ENCODE results near the gene S100A3. TPM values are rescaled to one million over a fixed set of nuclear protein-coding genes. Genes with fewer than 3 reads are reported as not detected.

S100A3 gene
- total and polyA plus RNA-seq, 2 of the 8 experiments (the other 6 are each of a cell fraction or from before 2014, with no cell fraction given) = 0.26 to 0.47 TPM

DNA sequence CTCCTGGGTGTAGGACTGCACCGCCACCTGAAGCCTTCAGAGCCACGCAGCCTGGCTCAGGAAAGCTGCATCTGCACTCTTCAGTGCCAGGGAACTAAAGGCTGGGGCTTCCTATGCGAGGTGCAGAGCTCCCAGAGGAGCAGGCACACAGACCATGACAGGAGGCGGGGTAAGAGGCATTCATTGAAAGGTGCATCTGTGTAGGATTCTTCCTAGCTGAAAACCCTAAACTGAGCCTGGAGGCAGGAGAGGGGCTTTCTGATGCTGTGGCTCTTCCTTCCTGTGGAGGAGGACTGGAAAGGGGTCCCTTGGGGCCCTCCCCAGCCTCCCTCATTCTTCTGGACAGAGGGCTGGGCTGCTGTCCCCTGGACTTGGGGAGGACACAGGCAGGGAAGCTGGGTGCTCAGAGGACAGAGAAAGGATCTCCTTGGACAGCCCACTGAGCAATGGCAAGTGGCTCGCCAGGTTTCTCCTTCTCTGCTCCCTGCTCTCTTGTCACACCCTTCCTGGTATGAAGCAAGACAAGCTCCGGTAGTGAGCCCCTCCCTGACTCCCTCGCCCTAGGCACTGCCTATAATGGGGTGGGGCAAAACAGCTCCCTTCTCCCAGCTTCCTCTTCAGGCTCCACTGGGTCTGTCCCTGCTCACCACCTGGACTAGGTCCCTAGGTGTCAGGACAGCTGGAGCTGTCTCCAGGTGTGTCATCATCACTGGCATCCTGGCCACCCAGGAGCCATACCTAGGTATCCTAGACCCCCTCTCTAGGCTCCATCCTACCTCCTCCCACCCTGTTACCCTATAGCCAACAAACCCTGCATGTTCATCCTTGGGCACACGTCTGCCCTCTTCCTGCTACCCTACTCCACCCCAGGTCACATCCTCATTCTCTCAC lies 33.3 kb downstream of the S100A3 start:
- Histone ChIP-seq H3K4me3 (ENCODE audit: extremely low read depth in 1 of 4, insufficient read depth in 2 of 4, low read depth in 3 of 4, low read length in 4 of 4) (no peak overlapping the region), H3K79me1 (ENCODE audit: low read depth, low read length) (no peaks in the 10 kb centered on the region), H3K14ac (ENCODE audit: insufficient read length) (no peak overlapping the region), H3K27ac (ENCODE audit: low read depth, low read length) (no peak overlapping the region), H2BK20ac (ENCODE audit: low read length) (no peak overlapping the region), H4K20me1 (replicated peaks in 1 of 2; ENCODE audit: control insufficient read depth in 1 of 2, insufficient read depth in 2 of 2, low read length in 2 of 2) (no peaks in the 10 kb centered on the region), H3K9me3 (ENCODE audit: insufficient read depth in 2 of 2, low read depth in 1 of 2, low read length in 1 of 2) (no peaks in the 10 kb centered on the region), H2BK15ac (ENCODE audit: low read length) (no peak overlapping the region), H3K9ac (replicated peaks in 1 of 4; ENCODE audit: extremely low read depth in 1 of 4, low read depth in 3 of 4, low read length in 3 of 4) (no peak overlapping the region), H3K4ac (replicated peaks; ENCODE audit: insufficient read length, low read depth, low read length) (no peak overlapping the region), H3K4me2 (ENCODE audit: insufficient read depth in 1 of 2, low read depth in 2 of 2, low read length in 2 of 2) (no peak overlapping the region), H4K8ac (ENCODE audit: extremely low read depth, insufficient read depth, low read length) (no peak overlapping the region), H4K5ac (ENCODE audit: insufficient read length, low read depth, low read length) (no peak overlapping the region), H3K27me3 (replicated peaks in 1 of 4; ENCODE audit: control insufficient read depth in 3 of 4, extremely low read depth in 1 of 4, insufficient read depth in 3 of 4, low read length in 3 of 4) (peaks cover 0 to 14% (median 8%) of the 10 kb centered on the region in 4 experiments; a peak in 4 of 7 replicates), H2AFZ (ENCODE audit: low read length) (no peak overlapping the region), H4K91ac (replicated peaks; ENCODE audit: insufficient read length, low read length) (no peak overlapping the region), H2BK5ac (ENCODE audit: low read depth, low read length) (no peak overlapping the region), H3K36me3 (ENCODE audit: control insufficient read depth in 2 of 4, insufficient read depth in 4 of 4, low read length in 3 of 4) (no peaks in the 10 kb centered on the region; a peak in 1 of 8 replicates), H3K56ac (replicated peaks; ENCODE audit: insufficient read length, low read depth, low read length) (no peak overlapping the region), H3K18ac (ENCODE audit: extremely low read depth, low read length) (no peak overlapping the region), H2AK5ac (ENCODE audit: low read depth, low read length) (no peak overlapping the region), H2BK12ac (ENCODE audit: low read depth, low read length) (no peak overlapping the region), H3K23me2 (ENCODE audit: low read depth, low read length) (no peaks in the 10 kb centered on the region), H3K23ac (ENCODE audit: insufficient read length) (no peak overlapping the region), H3K79me2 (ENCODE audit: control insufficient read depth in 1 of 2, insufficient read depth in 2 of 2, low read length in 2 of 2) (no peaks in the 10 kb centered on the region), H2BK120ac (replicated peaks; ENCODE audit: low read depth, low read length) (no peak overlapping the region), H3K4me1 (replicated peaks in 1 of 4; ENCODE audit: control insufficient read depth in 3 of 4, insufficient read depth in 4 of 4, low read length in 3 of 4) (peaks cover under 1 to 6% (median 2%) of the 10 kb centered on the region in 4 experiments; a peak in 6 of 7 replicates)
- WGBS, 2 experiments (ENCODE audit: extremely low coverage in 1 of 2, insufficient coverage in 1 of 2, insufficient read length in 1 of 2, insufficient replicate concordance in 2 of 2, low coverage in 1 of 2, low lambda C conversion rate in 2 of 2, missing lambda C conversion rate in 1 of 2) = 80% methylated on average over 8 of the region's 8 CpGs; no CpG with 5 or more reads in 1 of the 2 experiments
- CTCF ChIA-PET (ENCODE audit: partially characterized antibody) = interaction anchor here (0.6 to 4.6 kb wide), 18 partner anchors 9 to 1597 kb away, joined by 3 to 28 read pairs (median 4); no protein-coding TSS in a partner anchor
- FAIRE-seq (no peak), DNase-seq (ENCODE audit: low read depth in 1 of 2, low spot score in 2 of 2) (no peak)
- POLR2A ChIA-PET (ENCODE audit: partially characterized antibody) = interaction anchor here (0.9 to 1.5 kb wide), 3 partner anchors 12 to 452 kb away, joined by 3 to 4 read pairs (median 3); partner anchors contain the start of gene CREB3L4
- TF ChIP-seq RFX5 (IDR thresholded peaks at IDR 0.05; ENCODE audit: borderline replicate concordance, low read depth, low read length) (no peak), HDAC6 (IDR thresholded peaks at IDR 0.05; ENCODE audit: low read depth, low read length) (no peak), TBP (IDR thresholded peaks at IDR 0.05; ENCODE audit: low read depth, low read length) (no peak), TCF12 (IDR thresholded peaks at IDR 0.05; ENCODE audit: low read depth, low read length) (no peak), KDM5A (IDR thresholded peaks at IDR 0.05; ENCODE audit: low read length) (no peak), SRF (IDR thresholded peaks at IDR 0.05; ENCODE audit: low read depth, low read length) (no peak), CHD2 (IDR thresholded peaks at IDR 0.05; ENCODE audit: low read length) (no peak), ATF2 (IDR thresholded peaks at IDR 0.05; ENCODE audit: low read length) (no peak), CTBP2 (IDR thresholded peaks at IDR 0.05; ENCODE audit: borderline replicate concordance, insufficient read depth, insufficient read length, low read length) (no peak), GABPA (IDR thresholded peaks at IDR 0.05; ENCODE audit: borderline replicate concordance, insufficient read depth, low read length) (no peak)

All from H1 (cell line).